ENCODE measurements around the gene TTLL11. TPM values are rescaled to one million over a fixed set of nuclear protein-coding genes. Genes with fewer than 3 reads are reported as not detected.

TTLL11 gene
- total RNA-seq, 6 experiments from 2014 or later: 6.9 to 10.2 (median 8.3) TPM

DNA sequence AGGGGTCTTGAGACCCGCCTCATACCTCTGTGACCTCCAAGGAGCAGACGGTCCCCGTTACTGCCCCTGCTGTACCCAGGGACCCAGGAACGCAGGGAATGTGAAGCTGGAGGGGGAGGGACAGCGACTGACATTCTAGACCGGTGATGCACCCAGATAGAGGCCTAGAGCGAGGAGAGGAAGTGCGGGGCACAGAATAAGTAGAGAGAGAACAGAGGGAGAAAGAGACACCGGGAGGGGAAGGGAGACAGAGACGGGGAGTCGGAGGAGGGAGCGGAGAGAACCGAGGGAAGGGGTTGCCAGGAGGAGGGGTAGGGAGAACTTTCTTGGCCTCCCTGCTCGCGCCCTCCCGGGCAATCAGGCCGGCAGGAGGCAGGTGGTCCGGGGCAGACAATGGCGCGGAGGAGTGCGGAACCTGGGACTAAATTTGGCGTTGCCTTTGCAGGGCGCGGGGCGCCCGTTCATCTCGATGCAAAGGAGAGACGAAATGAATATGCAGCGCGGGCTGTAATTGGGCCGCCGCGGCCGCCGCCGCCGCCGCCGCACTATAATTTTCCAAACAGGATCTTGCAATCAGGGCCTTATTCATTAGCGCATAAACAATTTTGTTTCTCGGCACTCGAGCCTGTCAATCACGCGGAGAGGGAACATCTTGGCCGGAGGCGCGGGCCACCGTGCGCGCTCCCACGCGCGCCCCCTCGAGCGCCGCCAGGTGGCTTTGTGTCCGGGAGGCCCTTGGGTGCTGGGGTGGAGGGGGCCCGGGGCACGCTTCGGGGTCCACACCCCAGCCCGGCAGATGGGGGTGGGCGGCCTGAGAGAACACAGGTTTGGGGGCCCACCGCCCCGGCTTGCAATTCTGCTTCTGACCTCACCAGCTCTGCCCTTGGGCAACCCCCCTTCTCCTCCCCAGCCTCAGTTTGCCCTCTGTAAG lies 33.5 kb upstream of the TTLL11 start:
- no peaks in the 10 kb centered on the region for H3K9me3 Mint-ChIP-seq
- H3K27me3 Mint-ChIP-seq (ENCODE audit: insufficient read depth): peaks cover 7% of the 10 kb centered on the region; the same call in 1 of the 2 replicates
- no peaks in the 10 kb centered on the region for H3K36me3 Mint-ChIP-seq (ENCODE audit: low read depth)
- peak overlapping the region; percentile 82 for H3K4me3 Mint-ChIP-seq
- H3K27ac Mint-ChIP-seq: peak overlapping the region; percentile 87
- peaks cover 24% of the 10 kb centered on the region for H3K4me1 Mint-ChIP-seq (ENCODE audit: low read depth)
- peak; percentile 57 for TF ChIP-seq CTCF (IDR thresholded peaks at IDR 0.05)
- DNase-seq: peak; percentile 47

DNA sequence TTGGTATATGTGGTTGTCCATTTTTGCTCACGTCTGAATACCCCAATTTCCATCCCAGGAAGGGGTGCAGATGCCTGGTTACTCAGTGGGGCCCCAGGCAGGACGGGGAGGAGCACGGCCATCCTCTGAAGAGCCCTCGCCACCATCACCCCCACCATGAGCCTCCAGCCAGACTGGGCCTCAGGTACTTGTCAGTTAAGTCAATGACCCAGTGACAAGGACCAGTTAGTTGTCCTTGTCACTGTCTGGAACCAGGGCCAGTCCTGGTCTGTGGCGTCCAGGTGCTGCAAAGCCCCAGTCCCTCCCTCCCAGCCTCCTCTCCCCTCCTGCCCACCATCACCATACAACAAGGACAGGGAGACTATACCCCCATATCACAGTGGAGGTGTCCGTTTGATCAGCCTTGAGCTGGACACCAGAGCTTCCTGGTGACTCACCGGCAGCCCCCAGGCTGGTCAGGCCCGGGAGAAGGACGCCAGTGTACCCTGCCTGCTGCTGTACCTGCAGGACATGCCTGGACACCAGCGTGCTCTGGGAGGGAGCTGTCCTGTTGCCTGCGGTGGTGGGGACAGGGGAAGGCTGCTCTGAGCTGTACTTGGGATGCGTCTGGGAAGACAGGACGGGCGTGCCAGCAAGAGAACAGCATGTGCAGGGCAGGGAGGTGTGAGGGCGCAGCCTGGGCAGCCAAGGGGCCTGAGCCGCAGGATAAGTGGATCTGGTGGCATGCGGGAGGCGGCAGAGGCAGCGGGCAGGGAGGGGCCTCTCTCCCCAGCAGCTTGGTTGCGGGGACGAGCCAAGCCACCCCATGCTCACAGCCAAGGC lies 32.6 kb upstream of the TTLL11 start:
- H3K9me3 Mint-ChIP-seq: no peaks in the 10 kb centered on the region
- H3K27me3 Mint-ChIP-seq (ENCODE audit: insufficient read depth): peaks cover 7% of the 10 kb centered on the region; the same call in 1 of the 2 replicates
- peak overlapping the region; percentile 87 for H3K27ac Mint-ChIP-seq
- peak overlapping the region; percentile 82 for H3K4me3 Mint-ChIP-seq
- TF ChIP-seq CTCF (IDR thresholded peaks at IDR 0.05): peak; percentile 6; the same call in 1 of the 2 replicates
- peak; percentile 39 for DNase-seq
- peaks cover 24% of the 10 kb centered on the region for H3K4me1 Mint-ChIP-seq (ENCODE audit: low read depth)
- no peaks in the 10 kb centered on the region for H3K36me3 Mint-ChIP-seq (ENCODE audit: low read depth)

DNA sequence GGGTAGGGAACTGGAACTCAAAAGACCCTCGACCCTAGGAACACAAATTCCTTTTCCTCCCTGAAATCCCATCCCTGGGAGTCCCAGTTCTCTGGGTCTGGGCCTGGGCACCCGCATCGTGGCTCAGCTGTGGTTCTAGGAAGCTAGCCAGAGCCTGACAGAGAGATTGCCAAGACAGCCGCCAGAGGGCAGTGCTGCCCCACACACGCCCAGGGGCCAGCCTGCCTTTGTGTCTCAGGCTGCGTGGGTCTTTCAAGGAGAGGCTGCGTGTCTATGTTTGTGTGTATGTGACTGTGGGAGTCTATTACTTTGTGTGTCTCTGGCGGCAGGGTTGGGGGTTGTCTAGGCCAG lies 32.0 kb upstream of the TTLL11 start:
- TF ChIP-seq CTCF (IDR thresholded peaks at IDR 0.05): peak; percentile 98
- Mint-ChIP-seq H3K27me3 (ENCODE audit: insufficient read depth) (peaks cover 8% of the 10 kb centered on the region; the same call in 1 of the 2 replicates), H3K4me3 (no peak overlapping the region; the same call in 1 of the 2 replicates), H3K36me3 (ENCODE audit: low read depth) (no peaks in the 10 kb centered on the region), H3K27ac (peak overlapping the region; percentile 20), H3K9me3 (no peaks in the 10 kb centered on the region), H3K4me1 (ENCODE audit: low read depth) (peaks cover 24% of the 10 kb centered on the region)
- DNase-seq: peak; percentile 73

DNA sequence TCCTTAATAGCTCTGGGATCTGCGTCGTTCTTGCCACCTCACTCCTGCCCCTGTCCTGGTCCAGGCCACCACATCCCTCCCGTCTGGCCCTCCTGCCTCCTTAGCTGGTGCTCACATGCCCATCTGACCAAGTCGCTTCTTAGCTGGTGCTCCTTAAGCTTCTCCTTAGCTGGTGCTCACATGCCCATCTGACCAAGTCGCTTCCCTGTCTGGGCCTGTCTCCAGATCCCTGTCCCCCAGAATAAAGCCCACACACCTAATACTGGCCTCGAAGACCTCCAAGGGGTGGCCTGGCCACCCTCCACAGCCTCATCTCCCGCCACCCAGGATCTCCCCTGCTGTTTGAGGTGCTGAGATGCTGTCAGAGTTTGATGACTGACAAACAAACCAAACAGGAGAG lies 31.4 kb upstream of the TTLL11 start:
- Mint-ChIP-seq H3K27ac (no peak overlapping the region), H3K4me1 (ENCODE audit: low read depth) (peaks cover 24% of the 10 kb centered on the region), H3K36me3 (ENCODE audit: low read depth) (no peaks in the 10 kb centered on the region), H3K4me3 (no peak overlapping the region), H3K9me3 (no peaks in the 10 kb centered on the region), H3K27me3 (ENCODE audit: insufficient read depth) (peaks cover 8% of the 10 kb centered on the region; the same call in 1 of the 2 replicates)
- no peak for DNase-seq
- TF ChIP-seq CTCF (IDR thresholded peaks at IDR 0.05): no peak

DNA sequence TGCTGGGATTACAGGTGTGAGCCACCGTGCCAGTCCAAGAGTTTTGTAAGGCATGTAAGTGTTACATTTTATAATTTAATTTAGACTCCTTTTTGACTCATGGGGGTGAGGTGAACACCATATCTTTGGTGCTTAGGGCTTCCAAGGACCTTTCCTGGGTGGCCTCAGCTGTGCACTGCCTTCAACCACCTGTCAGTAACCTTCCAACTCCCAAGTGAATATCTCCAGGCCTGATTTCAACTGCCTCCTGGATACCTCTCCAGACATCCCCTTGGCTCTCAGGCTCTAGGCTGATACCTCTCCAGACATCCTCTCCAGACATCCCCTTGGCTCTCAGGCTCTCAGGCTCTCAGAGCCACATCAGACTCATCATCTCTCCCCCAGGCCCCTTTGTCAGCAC lies 30.9 kb upstream of the TTLL11 start:
- no peak overlapping the region for H3K4me3 Mint-ChIP-seq
- H3K4me1 Mint-ChIP-seq (ENCODE audit: low read depth): peaks cover 24% of the 10 kb centered on the region
- no peak for DNase-seq
- no peak; the same call in 1 of the 2 replicates for TF ChIP-seq CTCF (IDR thresholded peaks at IDR 0.05)
- H3K36me3 Mint-ChIP-seq (ENCODE audit: low read depth): no peaks in the 10 kb centered on the region
- no peak overlapping the region for H3K27ac Mint-ChIP-seq
- H3K27me3 Mint-ChIP-seq (ENCODE audit: insufficient read depth): peaks cover 8% of the 10 kb centered on the region; the same call in 1 of the 2 replicates
- no peaks in the 10 kb centered on the region for H3K9me3 Mint-ChIP-seq
